ENCODE measurements around the gene ANKRD33B.

The ANKRD33B gene

DNA sequence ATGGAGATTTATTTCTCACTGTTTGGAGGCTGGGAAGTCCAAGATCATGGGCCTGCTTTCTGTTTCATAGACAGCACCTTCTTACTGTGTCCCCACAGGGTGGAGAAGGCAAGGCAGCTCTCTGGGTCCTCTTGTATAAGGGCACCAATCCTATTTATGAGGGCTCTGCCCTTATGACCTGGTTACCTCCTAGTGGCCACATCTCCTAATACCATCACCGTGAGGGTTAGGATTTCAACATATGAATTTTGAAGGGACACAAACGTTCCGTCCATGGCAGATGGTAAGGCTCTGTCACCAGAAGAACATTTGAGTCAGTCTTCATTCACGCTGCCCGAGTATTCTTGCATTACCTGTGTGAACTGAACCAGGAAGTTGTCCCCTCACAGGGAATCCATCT is 48.4 kb downstream of the ANKRD33B start:
- H3K79me1 ChIP-seq (replicated peaks; ENCODE audit: low read length, poor library complexity, severe bottlenecking) = peaks cover 49% of the 10 kb centered on the region
- DNase-seq = no peak

GRCh38 chr5:10615693-10616092 is 51.8 kb downstream of the ANKRD33B start:
- Histone ChIP-seq H4K8ac (ENCODE audit: low read length) (no peak overlapping the region), H3K36me3 (ENCODE audit: control insufficient read depth in 1 of 2, insufficient read depth in 2 of 2, low read depth in 1 of 2, low read length in 2 of 2) (peaks cover 11 to 30% of the 10 kb centered on the region in 2 experiments), H3K23ac (ENCODE audit: low read length in 2 of 2) (no peak overlapping the region), H3K4ac (ENCODE audit: low read depth in 1 of 2, low read length in 2 of 2) (no peak overlapping the region), H2AFZ (ENCODE audit: low read depth, low read length) (no peak overlapping the region), H3K4me1 (ENCODE audit: control insufficient read depth, insufficient read depth, low read depth, low read length) (peaks cover 3% of the 10 kb centered on the region), H2AK5ac (ENCODE audit: low read length, severe bottlenecking) (no peak overlapping the region), H3K79me1 (replicated peaks; ENCODE audit: low read length, poor library complexity, severe bottlenecking) (peaks cover 54% of the 10 kb centered on the region), H3K4me3 (ENCODE audit: insufficient read depth in 1 of 2, low read depth in 1 of 2, low read length in 2 of 2) (no peak overlapping the region), H2BK15ac (ENCODE audit: low read depth, poor library complexity, severe bottlenecking) (no peak overlapping the region), H2BK12ac (ENCODE audit: low read length in 2 of 2) (no peak overlapping the region), H3K4me2 (ENCODE audit: low read length, poor library complexity, severe bottlenecking) (no peak overlapping the region), H3K9ac (ENCODE audit: low read length) (no peak overlapping the region), H3K14ac (ENCODE audit: low read length in 2 of 2) (no peak overlapping the region), H3K27me3 (ENCODE audit: control insufficient read depth in 1 of 2, insufficient read depth in 1 of 2, low read length in 2 of 2) (no peaks in the 10 kb centered on the region), H4K91ac (ENCODE audit: low read length) (no peak overlapping the region), H3K9me3 (ENCODE audit: control insufficient read depth, low read length) (peaks cover under 1% of the 10 kb centered on the region), H2BK5ac (ENCODE audit: low read depth, low read length, poor library complexity, severe bottlenecking) (no peak overlapping the region), H3K27ac (ENCODE audit: low read length, poor library complexity, severe bottlenecking) (no peak overlapping the region), H2BK120ac (ENCODE audit: low read depth, low read length) (no peak overlapping the region), H3K18ac (ENCODE audit: low read depth in 1 of 2, low read length in 2 of 2) (no peak overlapping the region)
- no peak for DNase-seq
- WGBS = 100% methylated on average over 2 of the region's 3 CpGs

More for the DNA sequence above, 48.4 kb downstream of the ANKRD33B start:
- H3K4ac ChIP-seq (ENCODE audit: low read depth in 1 of 2, low read length in 2 of 2) = no peak overlapping the region
- H3K27me3 ChIP-seq (ENCODE audit: control insufficient read depth in 1 of 2, insufficient read depth in 1 of 2, low read length in 2 of 2) = no peaks in the 10 kb centered on the region
- no peak overlapping the region for H2AK5ac ChIP-seq (ENCODE audit: low read length, severe bottlenecking)
- H3K9me3 ChIP-seq (ENCODE audit: control insufficient read depth, low read length) = no peaks in the 10 kb centered on the region
- H3K9ac ChIP-seq (ENCODE audit: low read length) = no peak overlapping the region
- H3K36me3 ChIP-seq (ENCODE audit: control insufficient read depth in 1 of 2, insufficient read depth in 2 of 2, low read depth in 1 of 2, low read length in 2 of 2) = peaks cover 0 to 2% of the 10 kb centered on the region in 2 experiments
- no peak overlapping the region for H3K27ac ChIP-seq (ENCODE audit: low read length, poor library complexity, severe bottlenecking)
- H2AFZ ChIP-seq (ENCODE audit: low read depth, low read length) = no peak overlapping the region
- H2BK15ac ChIP-seq (ENCODE audit: low read depth, poor library complexity, severe bottlenecking) = no peak overlapping the region
- H3K4me2 ChIP-seq (ENCODE audit: low read length, poor library complexity, severe bottlenecking) = no peak overlapping the region
- H4K8ac ChIP-seq (ENCODE audit: low read length) = peak overlapping the region; percentile 10
- no peak overlapping the region for H3K14ac ChIP-seq (ENCODE audit: low read length in 2 of 2)
- H2BK5ac ChIP-seq (ENCODE audit: low read depth, low read length, poor library complexity, severe bottlenecking) = no peak overlapping the region
- H3K4me3 ChIP-seq (ENCODE audit: insufficient read depth in 1 of 2, low read depth in 1 of 2, low read length in 2 of 2) = no peak overlapping the region
- H4K91ac ChIP-seq (ENCODE audit: low read length) = no peak overlapping the region
- H3K23ac ChIP-seq (ENCODE audit: low read length in 2 of 2) = no peak overlapping the region
- peaks cover 11% of the 10 kb centered on the region for H3K4me1 ChIP-seq (ENCODE audit: control insufficient read depth, insufficient read depth, low read depth, low read length)
- WGBS = 75% methylated on average over 5 of the region's 5 CpGs
- H2BK12ac ChIP-seq (ENCODE audit: low read length in 2 of 2) = no peak overlapping the region
- no peak overlapping the region for H3K18ac ChIP-seq (ENCODE audit: low read depth in 1 of 2, low read length in 2 of 2)
- H2BK120ac ChIP-seq (ENCODE audit: low read depth, low read length) = no peak overlapping the region

- no peak overlapping the region for H2BK120ac ChIP-seq (ENCODE audit: low read depth, low read length)
- no peak overlapping the region for H2AFZ ChIP-seq (ENCODE audit: low read depth, low read length)
- H3K23ac ChIP-seq (ENCODE audit: low read length in 2 of 2) = no peak overlapping the region
- H3K4me1 ChIP-seq (ENCODE audit: control insufficient read depth, insufficient read depth, low read depth, low read length) = no peaks in the 10 kb centered on the region
- H3K79me1 ChIP-seq (replicated peaks; ENCODE audit: low read length, poor library complexity, severe bottlenecking) = peaks cover 48% of the 10 kb centered on the region
- H3K27me3 ChIP-seq (ENCODE audit: control insufficient read depth in 1 of 2, insufficient read depth in 1 of 2, low read length in 2 of 2) = no peaks in the 10 kb centered on the region
- H3K27ac ChIP-seq (ENCODE audit: low read length, poor library complexity, severe bottlenecking) = no peak overlapping the region
- H3K4me3 ChIP-seq (ENCODE audit: insufficient read depth in 1 of 2, low read depth in 1 of 2, low read length in 2 of 2) = no peak overlapping the region
- H4K91ac ChIP-seq (ENCODE audit: low read length) = no peak overlapping the region
- no peak overlapping the region for H3K9ac ChIP-seq (ENCODE audit: low read length)
- H2AK5ac ChIP-seq (ENCODE audit: low read length, severe bottlenecking) = no peak overlapping the region
- no peak overlapping the region for H2BK12ac ChIP-seq (ENCODE audit: low read length in 2 of 2)
- H3K14ac ChIP-seq (ENCODE audit: low read length in 2 of 2) = no peak overlapping the region
- no peak overlapping the region for H3K4ac ChIP-seq (ENCODE audit: low read depth in 1 of 2, low read length in 2 of 2)
- H3K36me3 ChIP-seq (ENCODE audit: control insufficient read depth in 1 of 2, insufficient read depth in 2 of 2, low read depth in 1 of 2, low read length in 2 of 2) = peaks cover 11 to 30% of the 10 kb centered on the region in 2 experiments
- no peak overlapping the region for H3K18ac ChIP-seq (ENCODE audit: low read depth in 1 of 2, low read length in 2 of 2)
- H4K8ac ChIP-seq (ENCODE audit: low read length) = no peak overlapping the region
- H3K4me2 ChIP-seq (ENCODE audit: low read length, poor library complexity, severe bottlenecking) = no peak overlapping the region
- DNase-seq = no peak
- no peak overlapping the region for H2BK15ac ChIP-seq (ENCODE audit: low read depth, poor library complexity, severe bottlenecking)
- H3K9me3 ChIP-seq (ENCODE audit: control insufficient read depth, low read length) = peaks cover 11% of the 10 kb centered on the region
- WGBS = 93% methylated on average over 8 of the region's 10 CpGs
- H2BK5ac ChIP-seq (ENCODE audit: low read depth, low read length, poor library complexity, severe bottlenecking) = no peak overlapping the region
Measured at GRCh38 chr5:10617103-10617502, 53.2 kb downstream of the ANKRD33B start.

- Histone ChIP-seq H3K4me2 (ENCODE audit: low read length, poor library complexity, severe bottlenecking) (no peak overlapping the region), H3K36me3 (ENCODE audit: control insufficient read depth in 1 of 2, insufficient read depth in 2 of 2, low read depth in 1 of 2, low read length in 2 of 2) (peaks cover 11 to 35% of the 10 kb centered on the region in 2 experiments), H3K4me3 (ENCODE audit: insufficient read depth in 1 of 2, low read depth in 1 of 2, low read length in 2 of 2) (no peak overlapping the region), H2AFZ (ENCODE audit: low read depth, low read length) (no peak overlapping the region), H3K9ac (ENCODE audit: low read length) (no peak overlapping the region), H3K4ac (ENCODE audit: low read depth in 1 of 2, low read length in 2 of 2) (no peak overlapping the region), H2BK120ac (ENCODE audit: low read depth, low read length) (no peak overlapping the region), H3K27ac (ENCODE audit: low read length, poor library complexity, severe bottlenecking) (no peak overlapping the region), H3K18ac (ENCODE audit: low read depth in 1 of 2, low read length in 2 of 2) (no peak overlapping the region), H2AK5ac (ENCODE audit: low read length, severe bottlenecking) (no peak overlapping the region), H4K8ac (ENCODE audit: low read length) (no peak overlapping the region), H3K9me3 (ENCODE audit: control insufficient read depth, low read length) (peaks cover 11% of the 10 kb centered on the region), H3K27me3 (ENCODE audit: control insufficient read depth in 1 of 2, insufficient read depth in 1 of 2, low read length in 2 of 2) (no peaks in the 10 kb centered on the region), H2BK12ac (ENCODE audit: low read length in 2 of 2) (no peak overlapping the region), H3K79me1 (replicated peaks; ENCODE audit: low read length, poor library complexity, severe bottlenecking) (peaks cover 45% of the 10 kb centered on the region), H4K91ac (ENCODE audit: low read length) (no peak overlapping the region), H2BK5ac (ENCODE audit: low read depth, low read length, poor library complexity, severe bottlenecking) (no peak overlapping the region), H3K23ac (ENCODE audit: low read length in 2 of 2) (no peak overlapping the region), H3K14ac (ENCODE audit: low read length in 2 of 2) (peak overlapping the region in 1 of 2 experiments; percentile 19), H2BK15ac (ENCODE audit: low read depth, poor library complexity, severe bottlenecking) (no peak overlapping the region), H3K4me1 (ENCODE audit: control insufficient read depth, insufficient read depth, low read depth, low read length) (no peaks in the 10 kb centered on the region)
- DNase-seq = no peak
- WGBS = 96% methylated on average over 17 of the region's 17 CpGs
Measured at GRCh38 chr5:10618311-10618710, 54.4 kb downstream of the ANKRD33B start.
